Spleen (tissue), 11 donors: ENCODE data around the gene PDE6D. TPM values are rescaled to one million over a fixed set of nuclear protein-coding genes. Genes with fewer than 3 reads are reported as not detected.

Experiments used
- DNase-seq: peaks from one replicate; pipeline ENCODE4 v3.0.0-alpha.2; 2020
- H3K27ac ChIP-seq, 8 donors: fragments of 200-600 bp; sonication (generic) in 7 of 8; 1 replicate in 4 of 8; 2 replicates in 4 of 8; pipeline versions ENCODE4 v1.5.0 to v1.8.0; 2016 to 2021; ENCODE audit warnings: inconsistent platforms in 4 of 8, mild to moderate bottlenecking in 4 of 8, moderate library complexity in 1 of 8
- H3K27me3 ChIP-seq, 7 donors: fragments of 200-600 bp; sonication (generic) in 6 of 7; replicated peaks in 1 of 7; 1 replicate in 4 of 7; 2 replicates in 3 of 7; pipeline versions ENCODE4 v1.5.0 to v1.8.0; 2016 to 2021; ENCODE audit warnings: inconsistent platforms in 3 of 7, mild to moderate bottlenecking in 1 of 7
- H3K36me3 ChIP-seq, 6 donors: fragments of 200-600 bp; sonication (generic) in 5 of 6; 1 replicate in 4 of 6; 2 replicates in 2 of 6; pipeline versions ENCODE4 v1.5.0 to v1.8.0; 2016 to 2021; ENCODE audit warnings: inconsistent platforms in 2 of 6
- H3K4me1 ChIP-seq, 6 donors: fragments of 200-600 bp; sonication (generic) in 5 of 6; 1 replicate in 3 of 6; 2 replicates in 3 of 6; pipeline versions ENCODE4 v1.5.0 to v1.8.0; 2016 to 2021; ENCODE audit warnings: inconsistent platforms in 3 of 6
- H3K4me3 ChIP-seq, 8 donors: fragments of 200-600 bp; sonication (generic) in 7 of 8; 1 replicate in 4 of 8; 2 replicates in 4 of 8; pipeline versions ENCODE4 v1.5.0 to v1.8.0; 2016 to 2021; ENCODE audit warnings: inconsistent platforms in 4 of 8, mild to moderate bottlenecking in 4 of 8, moderate library complexity in 2 of 8
- H3K9me3 ChIP-seq, 8 donors: fragments of 200-600 bp; sonication (generic) in 7 of 8; 1 replicate in 4 of 8; 2 replicates in 4 of 8; pipeline versions ENCODE4 v1.5.0 to v1.8.0; 2016 to 2021; ENCODE audit warnings: inconsistent platforms in 4 of 8
- CTCF ChIP-seq, 11 experiments: fragments of 200-600 bp in 7 of 11; fragments of 450-650 bp in 4 of 11; sonication (generic) in 4 of 11; IDR thresholded peaks in 8 of 11; conservative IDR thresholded peaks in 3 of 11; 1 replicate in 7 of 11; 2 replicates in 4 of 11; pipeline versions ENCODE4 v1.4.0 to v1.8.0; 2016 to 2021; ENCODE audit warnings: antibody characterized with exemption in 11 of 11, inconsistent platforms in 4 of 11, mild to moderate bottlenecking in 1 of 11
- POLR2A ChIP-seq, 3 donors: fragments of 450-650 bp; IDR thresholded peaks; one replicate each; pipeline ENCODE4 v1.5.1; 2017; ENCODE audit warnings: antibody characterized with exemption in 3 of 3, mild to moderate bottlenecking in 1 of 3
- POLR2AphosphoS5 ChIP-seq, 3 donors: sonication (generic); formaldehyde crosslinking; IDR thresholded peaks; one replicate each; pipeline ENCODE4 v1.5.1; 2017; ENCODE audit warnings: antibody characterized with exemption in 3 of 3
- WGBS, 5 donors: extraction: QIAGEN DNeasy Blood & Tissue Kit in 3 of 5; methylation state at CpG; one replicate each; pipeline versions ENCODE4 v1.1.5 to v1.1.7; 2013 to 2018; 5-methylcytosine and 5-hydroxymethylcytosine counted together
- intact Hi-C: fragments of 100-400 bp; cut with DNase I; formaldehyde crosslinking; loops from one replicate; pipeline ENCODE4 v1.15.0; 2023; ENCODE audit warnings: low total_unique reads
- polyA plus RNA-seq, 3 donors: library from polyadenylated mRNA; stranded (reverse); fragments of 200-250 nt; gene quantifications; one replicate each; pipeline ENCODE4 v1.2.1, GENCODE V29; 2013
- total RNA-seq, 7 donors: library from RNA; depleted of rRNA in 3 of 7; stranded (reverse); fragments of >200 nt in 3 of 7; fragmentation: NEBNext Ultra II Directional in 4 of 7; extraction: Animal tissue kit (Norgen Biotek cat#: 25700) in 4 of 7; gene quantifications; one replicate each; pipeline versions ENCODE4 v1.1.0 to v1.2.1, GENCODE V29; 2016 to 2021
- donor health status: healthy with polysubstance abuse.
- donor health status: DM: no; HTN: no; CAD: no; lungs with moderate emphysema.
- donor health status: DM: no; HTN: no; CAD: no.
- donor health status: Bipolar disorder and iron deficiency.
- donor health status: healthy.
- donor health status: DM: no; HTN: no; CAD: no.
- donor health status: DM: yes; HTN: yes; CAD: no.

Gene PDE6D
- total and polyA plus RNA-seq, 10 donors: 20.5 to 45.0 (median 29.6) TPM

DNA sequence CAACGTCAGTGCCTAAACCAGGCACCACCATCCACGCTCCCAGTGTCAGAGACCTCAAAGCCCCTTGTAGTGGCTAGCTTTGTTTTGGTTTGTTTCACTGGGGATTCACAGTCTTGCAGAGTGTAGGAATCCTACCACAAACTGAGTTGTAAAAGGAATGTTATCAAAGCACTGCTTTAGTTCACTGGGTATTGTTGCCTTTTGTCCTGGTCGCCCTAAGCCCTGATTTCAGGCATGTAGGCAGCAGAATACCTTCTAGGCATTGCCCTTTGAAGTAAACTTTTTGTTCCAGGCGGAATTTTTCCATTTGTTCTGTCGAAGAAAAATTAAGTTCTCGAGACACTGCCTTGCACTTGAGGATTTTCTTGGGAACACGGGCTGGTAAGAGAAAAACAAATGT, 43.3 kb downstream of the PDE6D start:
- H3K27ac ChIP-seq: no peak overlapping the region
- H3K4me1 ChIP-seq: no peaks in the 10 kb centered on the region
- intact Hi-C loops: no loop called here
- no peak overlapping the region for H3K4me3 ChIP-seq
- no peaks in the 10 kb centered on the region for H3K9me3 ChIP-seq
- TF ChIP-seq POLR2AphosphoS5 (IDR thresholded peaks at IDR 0.05) (no peak), POLR2A (IDR thresholded peaks at IDR 0.05) (no peak), CTCF (IDR thresholded peaks at IDR 0.05 in 8 of 11, conservative IDR thresholded peaks at IDR 0.05 in 3 of 11) (no peak)
- peaks cover 0 to 63% (median 26%) of the 10 kb centered on the region in 6 donors for H3K36me3 ChIP-seq
- DNase-seq: no peak
- 93 to 96% (median 95%) methylated on average over 7 of the region's 7 CpGs for WGBS, 5 donors
- H3K27me3 ChIP-seq: no peaks in the 10 kb centered on the region

GRCh38 chr2:231732604-231733003, 48.5 kb downstream of the PDE6D start:
- no peak overlapping the region for H3K4me3 ChIP-seq
- peaks cover 0 to 78% (median 34%) of the 10 kb centered on the region in 6 donors for H3K36me3 ChIP-seq
- no peaks in the 10 kb centered on the region for H3K9me3 ChIP-seq
- no peaks in the 10 kb centered on the region for H3K27me3 ChIP-seq
- H3K27ac ChIP-seq: no peak overlapping the region
- intact Hi-C loops: no loop called here
- TF ChIP-seq POLR2AphosphoS5 (IDR thresholded peaks at IDR 0.05): no peak
- TF ChIP-seq CTCF (IDR thresholded peaks at IDR 0.05 in 8 of 11, conservative IDR thresholded peaks at IDR 0.05 in 3 of 11): no peak
- TF ChIP-seq POLR2A (IDR thresholded peaks at IDR 0.05): no peak
- 85 to 90% (median 87%) methylated on average over 4 of the region's 4 CpGs for WGBS, 5 donors
- no peak for DNase-seq
- no peaks in the 10 kb centered on the region for H3K4me1 ChIP-seq

GRCh38 chr2:231727621-231728020, 53.5 kb downstream of the PDE6D start:
- intact Hi-C loops: no loop called here
- H3K27me3 ChIP-seq: no peaks in the 10 kb centered on the region
- DNase-seq: no peak
- no peak overlapping the region for H3K4me3 ChIP-seq
- no peaks in the 10 kb centered on the region for H3K9me3 ChIP-seq
- H3K36me3 ChIP-seq: peaks cover 0 to 34% (median 8%) of the 10 kb centered on the region in 6 donors
- H3K4me1 ChIP-seq: no peaks in the 10 kb centered on the region
- H3K27ac ChIP-seq: no peak overlapping the region
- TF ChIP-seq POLR2A (IDR thresholded peaks at IDR 0.05) (no peak), CTCF (IDR thresholded peaks at IDR 0.05 in 8 of 11, conservative IDR thresholded peaks at IDR 0.05 in 3 of 11) (no peak), POLR2AphosphoS5 (IDR thresholded peaks at IDR 0.05) (no peak)
- 75 to 87% (median 80%) methylated on average over 4 of the region's 4 CpGs for WGBS, 5 donors

DNA sequence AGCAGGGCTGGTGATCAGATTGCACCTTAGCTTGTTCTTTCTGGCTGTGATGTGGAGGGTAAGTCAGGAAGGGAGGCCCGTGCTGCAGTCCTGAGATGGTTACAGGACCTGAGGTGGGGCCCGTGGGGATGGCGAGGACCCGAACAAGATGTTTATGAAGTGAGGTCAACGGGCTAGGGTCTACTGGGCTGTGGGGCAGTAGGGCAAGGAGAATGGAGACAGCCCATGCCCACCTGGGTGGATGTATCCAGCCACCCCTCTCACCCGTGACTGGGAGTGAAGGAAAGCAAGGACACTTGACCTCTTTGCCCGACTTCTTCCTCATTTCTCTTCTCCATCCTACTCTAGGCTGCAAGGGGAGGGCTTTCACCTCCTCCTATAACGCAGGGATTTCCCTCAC, 54.8 kb downstream of the PDE6D start:
- Histone ChIP-seq H3K27me3 (no peaks in the 10 kb centered on the region), H3K27ac (no peak overlapping the region), H3K4me3 (no peak overlapping the region), H3K4me1 (peaks cover 0 to 3% (median 0%) of the 10 kb centered on the region in 6 donors), H3K9me3 (no peaks in the 10 kb centered on the region), H3K36me3 (peaks cover 0 to 21% (median 1%) of the 10 kb centered on the region in 6 donors)
- no peak for TF ChIP-seq POLR2A (IDR thresholded peaks at IDR 0.05)
- no peak for TF ChIP-seq POLR2AphosphoS5 (IDR thresholded peaks at IDR 0.05)
- TF ChIP-seq CTCF (IDR thresholded peaks at IDR 0.05 in 8 of 11, conservative IDR thresholded peaks at IDR 0.05 in 3 of 11): no peak
- DNase-seq: no peak
- intact Hi-C loops: no loop called here
- 75 to 84% (median 80%) methylated on average over 8 of the region's 8 CpGs for WGBS, 5 donors
